Upper lobe of left lung (tissue), 4 donors: ENCODE measurements around the gene ATG9B.

Experiments used
- CTCF ChIP-seq, 6 experiments: fragments of 450-650 bp in 4 of 6; fragments of 200-600 bp in 2 of 6; sonication (generic) in 2 of 6; IDR thresholded peaks; one replicate each; pipeline ENCODE4 v1.5.1; 2016 to 2019; ENCODE audit warnings: antibody characterized with exemption in 6 of 6
- POLR2A ChIP-seq, 4 donors: fragments of 450-650 bp; IDR thresholded peaks; one replicate each; pipeline ENCODE4 v1.5.1; 2016 to 2017; ENCODE audit warnings: antibody characterized with exemption in 4 of 4, mild to moderate bottlenecking in 2 of 4
- POLR2AphosphoS5 ChIP-seq, 2 donors: sonication (generic); formaldehyde crosslinking; IDR thresholded peaks; one replicate each; pipeline ENCODE4 v1.5.1; 2017; ENCODE audit warnings: antibody characterized with exemption in 2 of 2

- TF ChIP-seq POLR2A (IDR thresholded peaks at IDR 0.05), result no peak
- TF ChIP-seq POLR2AphosphoS5 (IDR thresholded peaks at IDR 0.05), result no peak
- no peak for TF ChIP-seq CTCF (IDR thresholded peaks at IDR 0.05)
These were observed 24.6 kb downstream of the ATG9B start for GRCh38 chr7:150999497-151000230.
